ENCODE measurements around the gene TSPEAR. TPM values are rescaled to one million over a fixed set of nuclear protein-coding genes. Genes with fewer than 3 reads are reported as not detected.

Gene TSPEAR
- total and polyA plus RNA-seq, 2 donors from 2014 or later, result 0.09 to 0.22 TPM

GRCh38 chr21:44727321-44727720 is 15.9 kb upstream of the TSPEAR start:
- peaks cover 0 to 2% (median 0%) of the 10 kb centered on the region in 3 donors for H3K4me1 ChIP-seq (ENCODE audit: control insufficient read depth in 2 of 3, insufficient read depth in 2 of 3, low read depth in 1 of 3, low read length in 3 of 3)
- no peak overlapping the region for H3K9ac ChIP-seq (ENCODE audit: low read length in 3 of 3)
- H3K36me3 ChIP-seq (ENCODE audit: control insufficient read depth in 2 of 3, insufficient read depth in 3 of 3, low read length in 3 of 3), result no peaks in the 10 kb centered on the region
- no peak for FAIRE-seq
- intact Hi-C loops (cut with DNase I), result no loop called here
- no peak overlapping the region for H3K27ac ChIP-seq (ENCODE audit: low read depth in 2 of 2, low read length in 2 of 2)
- TF ChIP-seq CTCF (IDR thresholded peaks at IDR 0.05; ENCODE audit: borderline replicate concordance, extremely low read depth, insufficient read depth), result no peak
- no peaks in the 10 kb centered on the region for H3K27me3 ChIP-seq (ENCODE audit: control insufficient read depth, insufficient read depth, low read length)
- H3K9me3 ChIP-seq (ENCODE audit: control insufficient read depth in 2 of 3, insufficient read depth in 1 of 3, low read length in 3 of 3), result no peaks in the 10 kb centered on the region
- no peak overlapping the region for H3K4me3 ChIP-seq (ENCODE audit: low read length in 3 of 3)
- peak in 2 of 5 donors; percentile 34 to 65 for DNase-seq

GRCh38 chr21:44726826-44727225 is 15.5 kb upstream of the TSPEAR start:
- H3K4me3 ChIP-seq (ENCODE audit: low read length in 3 of 3), result no peak overlapping the region
- no peak for FAIRE-seq
- H3K27me3 ChIP-seq (ENCODE audit: control insufficient read depth, insufficient read depth, low read length), result no peaks in the 10 kb centered on the region

GRCh38 chr21:44724926-44725325 is 13.6 kb upstream of the TSPEAR start:
- H3K27ac ChIP-seq (ENCODE audit: low read depth in 2 of 2, low read length in 2 of 2), result no peak overlapping the region
- H3K9me3 ChIP-seq (ENCODE audit: control insufficient read depth in 2 of 3, insufficient read depth in 1 of 3, low read length in 3 of 3), result no peaks in the 10 kb centered on the region
- FAIRE-seq, result no peak
- peaks cover 0 to 2% (median 0%) of the 10 kb centered on the region in 3 donors for H3K4me1 ChIP-seq (ENCODE audit: control insufficient read depth in 2 of 3, insufficient read depth in 2 of 3, low read depth in 1 of 3, low read length in 3 of 3)
- DNase-seq, result peak in 1 of 5 donors; percentile 37
- no peak for TF ChIP-seq CTCF (IDR thresholded peaks at IDR 0.05; ENCODE audit: borderline replicate concordance, extremely low read depth, insufficient read depth)
- no peak overlapping the region for H3K4me3 ChIP-seq (ENCODE audit: low read length in 3 of 3)
- intact Hi-C loops (cut with DNase I), result no loop called here
- no peaks in the 10 kb centered on the region for H3K36me3 ChIP-seq (ENCODE audit: control insufficient read depth in 2 of 3, insufficient read depth in 3 of 3, low read length in 3 of 3)
- no peaks in the 10 kb centered on the region for H3K27me3 ChIP-seq (ENCODE audit: control insufficient read depth, insufficient read depth, low read length)
- H3K9ac ChIP-seq (ENCODE audit: low read length in 3 of 3), result no peak overlapping the region

More at GRCh38 chr21:44726826-44727225, 15.5 kb upstream of the TSPEAR start:
- no peaks in the 10 kb centered on the region for H3K9me3 ChIP-seq (ENCODE audit: control insufficient read depth in 2 of 3, insufficient read depth in 1 of 3, low read length in 3 of 3)
- no peaks in the 10 kb centered on the region for H3K36me3 ChIP-seq (ENCODE audit: control insufficient read depth in 2 of 3, insufficient read depth in 3 of 3, low read length in 3 of 3)
- peak in 2 of 5 donors; percentile 33 to 75 for DNase-seq
- no peak overlapping the region for H3K27ac ChIP-seq (ENCODE audit: low read depth in 2 of 2, low read length in 2 of 2)
- no peak for TF ChIP-seq CTCF (IDR thresholded peaks at IDR 0.05; ENCODE audit: borderline replicate concordance, extremely low read depth, insufficient read depth)
- H3K9ac ChIP-seq (ENCODE audit: low read length in 3 of 3), result no peak overlapping the region
- H3K4me1 ChIP-seq (ENCODE audit: control insufficient read depth in 2 of 3, insufficient read depth in 2 of 3, low read depth in 1 of 3, low read length in 3 of 3), result peaks cover 0 to 2% (median 0%) of the 10 kb centered on the region in 3 donors
- intact Hi-C loops (cut with DNase I), result no loop called here

- no peak for FAIRE-seq
- Histone ChIP-seq H3K9ac (ENCODE audit: low read length in 3 of 3) (no peak overlapping the region), H3K4me1 (ENCODE audit: control insufficient read depth in 2 of 3, insufficient read depth in 2 of 3, low read depth in 1 of 3, low read length in 3 of 3) (peaks cover 0 to 2% (median 0%) of the 10 kb centered on the region in 3 donors), H3K27me3 (ENCODE audit: control insufficient read depth, insufficient read depth, low read length) (no peaks in the 10 kb centered on the region), H3K36me3 (ENCODE audit: control insufficient read depth in 2 of 3, insufficient read depth in 3 of 3, low read length in 3 of 3) (no peaks in the 10 kb centered on the region), H3K4me3 (ENCODE audit: low read length in 3 of 3) (no peak overlapping the region), H3K9me3 (ENCODE audit: control insufficient read depth in 2 of 3, insufficient read depth in 1 of 3, low read length in 3 of 3) (no peaks in the 10 kb centered on the region), H3K27ac (ENCODE audit: low read depth in 2 of 2, low read length in 2 of 2) (no peak overlapping the region)
- TF ChIP-seq CTCF (IDR thresholded peaks at IDR 0.05; ENCODE audit: borderline replicate concordance, extremely low read depth, insufficient read depth), result no peak
- no peak for DNase-seq
- intact Hi-C loops (cut with DNase I), result no loop called here
These were observed 12.8 kb upstream of the TSPEAR start for GRCh38 chr21:44724196-44724595.

Data from kidney (tissue), 14 donors.